KOPT-K1 (cell line): ENCODE results near the gene ARL3.

Experiments
- H3K27ac ChIP-seq: fragments of 200-600 bp; sonication (generic); 2 replicates; pipeline ENCODE4 v1.5.1; 2016; ENCODE audit warnings: antibody characterized with exemption, mild to moderate bottlenecking, low read depth, low read length; ENCODE audit not compliant: poor library complexity, severe bottlenecking
- H3K36me3 ChIP-seq: fragments of 200-600 bp; sonication (generic); 2 replicates; pipeline ENCODE4 v1.5.1; 2017; ENCODE audit warnings: antibody characterized with exemption, mild to moderate bottlenecking, low read length, moderate library complexity; ENCODE audit not compliant: insufficient read depth
- H3K9me3 ChIP-seq: fragments of 200-600 bp; sonication (generic); 2 replicates; pipeline ENCODE4 v1.5.1; 2017; ENCODE audit warnings: antibody characterized with exemption, low read length, mild to moderate bottlenecking; ENCODE audit not compliant: insufficient read depth, poor library complexity, severe bottlenecking

The ARL3 gene

GRCh38 chr10:102657984-102658724 lies 56.0 kb downstream of the ARL3 start:
- Histone ChIP-seq H3K36me3 (peaks cover 52% of the 10 kb centered on the region), H3K9me3 (no peaks in the 10 kb centered on the region), H3K27ac (no peak overlapping the region)

GRCh38 chr10:102657451-102657850 lies 56.7 kb downstream of the ARL3 start:
- Histone ChIP-seq H3K36me3 (peaks cover 55% of the 10 kb centered on the region), H3K27ac (no peak overlapping the region), H3K9me3 (no peaks in the 10 kb centered on the region)

GRCh38 chr10:102656791-102657371 lies 57.3 kb downstream of the ARL3 start:
- Histone ChIP-seq H3K9me3 (no peaks in the 10 kb centered on the region), H3K27ac (no peak overlapping the region), H3K36me3 (peaks cover 55% of the 10 kb centered on the region)

- H3K27ac ChIP-seq = no peak overlapping the region
- no peaks in the 10 kb centered on the region for H3K9me3 ChIP-seq
- H3K36me3 ChIP-seq = peaks cover 55% of the 10 kb centered on the region
Measured at GRCh38 chr10:102656026-102656425, 58.2 kb downstream of the ARL3 start.

GRCh38 chr10:102654969-102655368 lies 59.2 kb downstream of the ARL3 start:
- Histone ChIP-seq H3K36me3 (peaks cover 55% of the 10 kb centered on the region), H3K27ac (no peak overlapping the region), H3K9me3 (no peaks in the 10 kb centered on the region)

- Histone ChIP-seq H3K27ac (no peak overlapping the region), H3K36me3 (peaks cover 55% of the 10 kb centered on the region), H3K9me3 (no peaks in the 10 kb centered on the region)
Measured at GRCh38 chr10:102654566-102654965, 59.6 kb downstream of the ARL3 start.

GRCh38 chr10:102653060-102653459 lies 61.1 kb downstream of the ARL3 start:
- Histone ChIP-seq H3K27ac (peak overlapping the region; percentile 81), H3K9me3 (no peaks in the 10 kb centered on the region), H3K36me3 (peaks cover 49% of the 10 kb centered on the region)

GRCh38 chr10:102652170-102652916 lies 61.9 kb downstream of the ARL3 start:
- Histone ChIP-seq H3K9me3 (no peaks in the 10 kb centered on the region), H3K36me3 (peaks cover 48% of the 10 kb centered on the region), H3K27ac (peak overlapping the region; percentile 81)

GRCh38 chr10:102651455-102652169 lies 62.6 kb downstream of the ARL3 start:
- H3K9me3 ChIP-seq = no peaks in the 10 kb centered on the region
- peaks cover 41% of the 10 kb centered on the region for H3K36me3 ChIP-seq
- peak overlapping the region; percentile 81 for H3K27ac ChIP-seq

- H3K9me3 ChIP-seq = no peaks in the 10 kb centered on the region
- peaks cover 33% of the 10 kb centered on the region for H3K36me3 ChIP-seq
- peak overlapping the region; percentile 81 for H3K27ac ChIP-seq
Measured at GRCh38 chr10:102650655-102651454, 63.3 kb downstream of the ARL3 start.

GRCh38 chr10:102649797-102650654 lies 64.2 kb downstream of the ARL3 start:
- Histone ChIP-seq H3K9me3 (no peaks in the 10 kb centered on the region), H3K36me3 (peaks cover 25% of the 10 kb centered on the region; the same call in 1 of the 2 replicates), H3K27ac (peak overlapping the region; percentile 81)

GRCh38 chr10:102648889-102649796 lies 65.1 kb downstream of the ARL3 start:
- Histone ChIP-seq H3K36me3 (peaks cover 18% of the 10 kb centered on the region; the same call in 1 of the 2 replicates), H3K27ac (peak overlapping the region; percentile 47), H3K9me3 (no peaks in the 10 kb centered on the region)
